ENCODE measurements around the gene NR4A2.
A peak's percentile ranks its signal among the peaks of the same experiment; 100 is the strongest.

DNA sequence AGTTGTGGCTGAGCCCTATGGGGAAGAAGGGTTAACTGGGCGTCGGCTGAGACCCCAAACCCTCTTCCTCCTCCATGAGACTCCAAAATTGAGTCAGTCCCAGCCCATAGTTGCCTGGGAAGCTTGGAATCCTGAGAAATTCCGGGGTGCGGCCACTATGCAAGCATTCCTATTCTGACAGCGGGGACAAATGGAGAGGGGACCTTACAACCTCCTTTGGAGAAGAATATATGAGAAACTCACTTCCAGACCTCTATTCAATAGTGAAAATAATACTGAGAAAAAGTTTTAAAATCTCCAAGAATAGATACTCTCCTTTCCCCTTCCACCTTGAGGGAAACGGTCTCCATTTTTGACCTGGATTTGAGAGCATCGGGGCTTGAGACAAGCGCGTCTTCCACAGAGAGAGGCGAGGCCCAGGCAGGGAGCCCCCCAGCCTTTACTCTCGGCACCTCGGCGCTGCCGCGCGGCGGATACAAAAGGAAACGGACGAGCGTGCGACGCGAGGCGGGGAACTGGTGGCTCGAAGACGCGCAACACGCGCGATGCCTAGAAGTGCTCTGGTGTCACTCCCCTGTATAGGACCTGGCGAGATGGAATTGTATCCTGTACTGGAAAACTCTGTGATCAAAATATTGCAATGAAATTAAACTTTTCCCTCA lies 11.1 kb downstream of the NR4A2 start:
- TF ChIP-seq EZH2 (IDR thresholded peaks at IDR 0.05; ENCODE audit: insufficient read depth, poor library complexity, severe bottlenecking) (peak; percentile 70), EZH2phosphoT487 (IDR thresholded peaks at IDR 0.05; ENCODE audit: insufficient read depth, low read depth) (no peak)
